Common myeloid progenitor, CD34-positive (primary cell): ENCODE results near the gene FBXO38.

ENCODE experiments used
- CTCF ChIA-PET: fragments of 350-600 bp; sonication (Branson Sonifier 250); formaldehyde crosslinking; loops from one replicate; lab custom pipeline; 2021; ENCODE audit warnings: antibody characterized with exemption; lab: Charles Lee
- POLR2A ChIA-PET: fragments of 350-600 bp; sonication (Branson Sonifier 250); formaldehyde crosslinking; loops from one replicate; lab custom pipeline; 2021; ENCODE audit warnings: antibody characterized with exemption; lab: Charles Lee
- DNase-seq, 3 donors: peaks; one replicate each; pipeline versions ENCODE4 v3.0.0 to v3.0.0-alpha.2; 2013
- H3K27ac ChIP-seq, 2 experiments: 1 replicate in 1 of 2; 2 replicates in 1 of 2; pipeline ENCODE4 v1.7.0; 2013; ENCODE audit warnings: inconsistent platforms in 2 of 2, low read length in 2 of 2, mild to moderate bottlenecking in 2 of 2, low read depth in 1 of 2, moderate library complexity in 1 of 2; ENCODE audit not compliant: severe bottlenecking in 2 of 2, insufficient read depth in 1 of 2, poor library complexity in 1 of 2
- H3K27me3 ChIP-seq, 5 experiments: replicated peaks in 2 of 5; 1 replicate in 3 of 5; 2 replicates in 2 of 5; pipeline versions ENCODE4 v1.6.1 to v1.7.0; 2013; ENCODE audit warnings: low read length in 4 of 5, mild to moderate bottlenecking in 2 of 5, moderate library complexity in 2 of 5, inconsistent platforms in 1 of 5; ENCODE audit not compliant: insufficient read depth in 5 of 5, control insufficient read depth in 4 of 5
- H3K36me3 ChIP-seq, 4 experiments: 1 replicate in 2 of 4; 2 replicates in 2 of 4; pipeline versions ENCODE4 v1.6.1 to v1.7.0; 2013; ENCODE audit warnings: low read length in 3 of 4, control low read depth in 1 of 4, mild to moderate bottlenecking in 1 of 4; ENCODE audit not compliant: control insufficient read depth in 4 of 4, insufficient read depth in 4 of 4
- H3K4me1 ChIP-seq, 4 experiments: 1 replicate in 3 of 4; 2 replicates in 1 of 4; pipeline versions ENCODE4 v1.6.1 to v1.7.1; 2013; ENCODE audit warnings: low read length in 3 of 4, mild to moderate bottlenecking in 3 of 4, control low read depth in 1 of 4, inconsistent platforms in 1 of 4, moderate library complexity in 1 of 4; ENCODE audit not compliant: control insufficient read depth in 4 of 4, insufficient read depth in 4 of 4; ENCODE audit errors: control extremely low read depth in 1 of 4
- H3K4me3 ChIP-seq, 7 experiments: 1 replicate in 4 of 7; 2 replicates in 3 of 7; pipeline versions ENCODE4 v1.5.1 to v1.7.0; 2013; ENCODE audit warnings: mild to moderate bottlenecking in 7 of 7, low read length in 6 of 7, moderate library complexity in 6 of 7, inconsistent platforms in 2 of 7, low read depth in 2 of 7, control low read depth in 1 of 7; ENCODE audit not compliant: insufficient read depth in 4 of 7, control insufficient read depth in 1 of 7; ENCODE audit errors: extremely low read depth in 1 of 7
- H3K9me3 ChIP-seq, 5 experiments: 1 replicate in 4 of 5; 2 replicates in 1 of 5; pipeline versions ENCODE4 v1.6.1 to v1.7.1; 2013; ENCODE audit warnings: low read length in 4 of 5, mild to moderate bottlenecking in 2 of 5, inconsistent platforms in 1 of 5, low read depth in 1 of 5, moderate library complexity in 1 of 5; ENCODE audit not compliant: control insufficient read depth in 4 of 5, insufficient read depth in 2 of 5; ENCODE audit errors: control extremely low read depth in 1 of 5
- WGBS: methylation state at CpG from one replicate; pipeline ENCODE4 v1.1.5; 2013; ENCODE audit not compliant: insufficient coverage; 5-methylcytosine and 5-hydroxymethylcytosine counted together

The FBXO38 gene

GRCh38 chr5:148421661-148422060 is 37.9 kb downstream of the FBXO38 start:
- peaks cover 38 to 87% (median 64%) of the 10 kb centered on the region in 4 experiments for H3K36me3 ChIP-seq
- POLR2A ChIA-PET = no interaction called here
- WGBS = 100% methylated on average over 1 of the region's 2 CpGs

GRCh38 chr5:148425808-148426207 is 42.0 kb downstream of the FBXO38 start:
- H3K9me3 ChIP-seq = no peaks in the 10 kb centered on the region
- peak in 2 of 3 donors; percentile 11 to 19 for DNase-seq
- peaks cover 36 to 67% (median 51%) of the 10 kb centered on the region in 4 experiments for H3K36me3 ChIP-seq
- no peaks in the 10 kb centered on the region for H3K4me1 ChIP-seq
- no peaks in the 10 kb centered on the region for H3K27me3 ChIP-seq
- H3K27ac ChIP-seq = no peak overlapping the region
- CTCF ChIA-PET = no interaction called here
- POLR2A ChIA-PET = no interaction called here
- 100% methylated on average over 1 of the region's 1 CpG for WGBS
- H3K4me3 ChIP-seq = no peak overlapping the region

More at GRCh38 chr5:148421661-148422060, 37.9 kb downstream of the FBXO38 start:
- no peak for DNase-seq
- Histone ChIP-seq H3K4me3 (no peak overlapping the region), H3K27me3 (no peaks in the 10 kb centered on the region), H3K27ac (no peak overlapping the region), H3K4me1 (no peaks in the 10 kb centered on the region), H3K9me3 (no peaks in the 10 kb centered on the region)
- CTCF ChIA-PET = interaction anchor here (1.1 to 1.7 kb wide), 4 partner anchors 19 to 312 kb away, joined by 3 to 6 read pairs (median 4); no protein-coding TSS in a partner anchor

DNA sequence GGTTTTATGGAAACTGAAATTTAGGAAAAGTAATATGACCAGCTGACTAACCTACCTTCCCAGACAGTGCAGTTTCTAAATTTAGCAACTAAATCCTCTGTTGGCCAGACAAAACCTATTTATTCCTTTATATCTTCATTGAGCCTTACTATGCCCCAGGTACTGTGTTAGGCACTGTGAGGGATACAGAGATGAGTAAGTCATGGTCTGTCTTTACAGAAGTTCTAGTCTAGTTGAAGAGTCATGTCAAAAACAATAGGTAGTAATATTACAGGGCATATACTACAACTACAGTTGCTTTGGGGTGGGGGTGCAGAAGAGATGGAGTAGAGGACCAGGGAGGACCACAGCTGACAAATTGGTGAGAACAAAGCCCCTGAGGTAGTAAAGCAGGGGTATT is 42.8 kb downstream of the FBXO38 start:
- H3K27me3 ChIP-seq = no peaks in the 10 kb centered on the region
- no peak for DNase-seq
- POLR2A ChIA-PET = no interaction called here
- H3K27ac ChIP-seq = no peak overlapping the region
- peaks cover 36 to 73% (median 52%) of the 10 kb centered on the region in 4 experiments for H3K36me3 ChIP-seq
- H3K4me3 ChIP-seq = no peak overlapping the region
- CTCF ChIA-PET = interaction anchor here (2.2 kb wide), 1 partner anchor 16 kb away, joined by 8 read pairs; no protein-coding TSS in a partner anchor
- H3K4me1 ChIP-seq = no peaks in the 10 kb centered on the region
- H3K9me3 ChIP-seq = no peaks in the 10 kb centered on the region

DNA sequence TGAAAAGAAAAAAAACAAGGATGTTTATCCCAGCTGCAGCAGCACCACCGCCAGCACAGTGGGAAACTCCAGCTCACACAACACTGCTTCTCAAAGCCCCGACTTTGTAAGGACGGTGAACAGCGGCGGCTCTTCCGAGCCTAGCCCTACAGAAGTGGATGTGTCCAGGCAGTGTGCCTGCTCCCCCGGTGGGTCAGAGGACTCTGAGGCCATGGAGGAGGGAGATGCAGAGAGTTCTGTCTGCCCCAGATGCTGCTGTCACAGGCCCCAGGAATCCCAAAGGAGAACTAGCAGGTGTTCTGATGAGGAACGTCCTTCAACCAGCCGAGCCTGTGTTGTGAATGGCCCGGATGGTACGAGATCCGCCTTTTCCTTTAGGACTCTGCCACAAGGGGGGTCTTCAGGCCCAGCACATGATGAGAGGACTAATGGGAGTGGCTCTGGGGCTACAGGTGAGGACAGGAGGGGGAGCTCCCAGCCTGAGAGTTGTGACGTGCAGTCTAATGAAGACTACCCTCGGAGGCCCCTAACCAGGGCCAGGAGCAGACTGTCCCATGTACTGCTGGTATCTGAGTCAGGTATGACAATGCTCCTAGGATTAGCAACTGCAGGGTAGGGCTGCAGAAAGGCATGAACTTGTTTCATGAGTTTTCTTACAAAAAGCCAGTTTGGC is 43.7 kb downstream of the FBXO38 start:
- no peak for DNase-seq
- Histone ChIP-seq H3K4me3 (no peak overlapping the region), H3K9me3 (no peaks in the 10 kb centered on the region), H3K4me1 (no peaks in the 10 kb centered on the region), H3K36me3 (peaks cover 34 to 70% (median 52%) of the 10 kb centered on the region in 4 experiments), H3K27ac (no peak overlapping the region), H3K27me3 (no peaks in the 10 kb centered on the region)
- CTCF ChIA-PET = interaction anchor here (1.4 to 2.2 kb wide), 3 partner anchors 13 to 19 kb away, joined by 4 to 8 read pairs (median 6); no protein-coding TSS in a partner anchor
- POLR2A ChIA-PET = no interaction called here
- 98% methylated on average over 14 of the region's 14 CpGs for WGBS

- ChIA-PET POLR2A (no interaction called here), CTCF (interaction anchor here (1.3 to 2.2 kb wide), 3 partner anchors 12 to 302 kb away, joined by 5 to 8 read pairs (median 6); no protein-coding TSS in a partner anchor)
- Histone ChIP-seq H3K4me1 (no peaks in the 10 kb centered on the region), H3K27me3 (no peaks in the 10 kb centered on the region), H3K4me3 (no peak overlapping the region), H3K9me3 (no peaks in the 10 kb centered on the region), H3K36me3 (peaks cover 35 to 70% (median 56%) of the 10 kb centered on the region in 4 experiments), H3K27ac (no peak overlapping the region)
- DNase-seq = no peak
- WGBS = no CpG with 5 or more reads among the region's 2 CpGs
Measured at GRCh38 chr5:148428848-148429247, 45.1 kb downstream of the FBXO38 start.

DNA sequence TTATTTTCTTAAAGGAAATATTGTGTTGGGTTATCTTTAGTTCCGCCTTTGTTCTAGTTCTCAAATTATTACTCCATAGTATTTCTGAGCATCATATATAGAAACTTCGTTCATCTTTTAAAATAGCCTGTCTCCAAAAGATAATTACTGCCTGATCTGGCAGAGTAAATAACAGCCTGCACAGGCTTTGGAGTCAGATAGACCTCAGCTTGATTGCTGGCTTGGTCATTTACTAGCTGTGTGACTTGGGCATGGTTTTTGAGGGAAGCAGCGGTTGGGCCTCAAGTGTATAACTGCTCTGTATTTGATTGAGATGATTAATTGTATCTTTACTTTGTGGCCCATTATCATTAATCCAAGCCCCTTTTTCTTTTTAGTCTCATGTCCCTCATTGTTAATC is 50.1 kb downstream of the FBXO38 start:
- 86% methylated on average over 2 of the region's 3 CpGs for WGBS
- no peaks in the 10 kb centered on the region for H3K4me1 ChIP-seq
- H3K27ac ChIP-seq = no peak overlapping the region
- H3K4me3 ChIP-seq = no peak overlapping the region
- CTCF ChIA-PET = no interaction called here
- POLR2A ChIA-PET = no interaction called here
- no peaks in the 10 kb centered on the region for H3K27me3 ChIP-seq
- H3K9me3 ChIP-seq = peaks cover 0 to 2% (median 0%) of the 10 kb centered on the region in 5 experiments
- H3K36me3 ChIP-seq = peaks cover 13 to 70% (median 36%) of the 10 kb centered on the region in 4 experiments
- no peak for DNase-seq

DNA sequence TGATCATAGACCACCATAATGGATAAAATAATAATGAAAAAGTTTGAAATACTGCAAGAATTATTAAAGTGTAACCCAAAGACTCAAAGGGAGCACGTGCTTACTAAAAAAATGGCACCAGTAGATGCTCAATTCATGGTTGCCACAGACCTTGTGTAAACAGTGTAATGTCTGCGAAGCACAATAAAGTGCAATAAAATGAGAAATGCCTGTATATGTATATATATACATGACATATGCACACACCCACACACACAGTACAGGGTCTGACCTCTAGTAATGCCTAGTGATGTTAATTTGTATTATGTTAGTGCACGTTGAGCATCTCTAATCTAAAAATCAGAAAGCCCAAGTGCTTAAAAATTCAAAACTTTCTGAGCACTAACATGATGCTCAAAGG is 52.3 kb downstream of the FBXO38 start:
- Histone ChIP-seq H3K27me3 (no peaks in the 10 kb centered on the region), H3K4me1 (no peaks in the 10 kb centered on the region), H3K36me3 (peaks cover 20 to 87% (median 44%) of the 10 kb centered on the region in 4 experiments), H3K9me3 (peaks cover 0 to 2% (median 0%) of the 10 kb centered on the region in 5 experiments), H3K27ac (no peak overlapping the region), H3K4me3 (no peak overlapping the region)
- DNase-seq = no peak
- ChIA-PET CTCF (no interaction called here), POLR2A (no interaction called here)
- WGBS = 100% methylated on average over 1 of the region's 3 CpGs
